Spleen (tissue), 11 donors: ENCODE measurements around the gene PIK3C3. TPM values are rescaled to one million over a fixed set of nuclear protein-coding genes. Genes with fewer than 3 reads are reported as not detected.

Source experiments
- DNase-seq: peaks from one replicate; pipeline ENCODE4 v3.0.0-alpha.2; 2020
- H3K27ac ChIP-seq, 8 donors: fragments of 200-600 bp; sonication (generic) in 7 of 8; 1 replicate in 4 of 8; 2 replicates in 4 of 8; pipeline versions ENCODE4 v1.5.0 to v1.8.0; 2016 to 2021; ENCODE audit warnings: inconsistent platforms in 4 of 8, mild to moderate bottlenecking in 4 of 8, moderate library complexity in 1 of 8
- H3K27me3 ChIP-seq, 7 donors: fragments of 200-600 bp; sonication (generic) in 6 of 7; replicated peaks in 1 of 7; 1 replicate in 4 of 7; 2 replicates in 3 of 7; pipeline versions ENCODE4 v1.5.0 to v1.8.0; 2016 to 2021; ENCODE audit warnings: inconsistent platforms in 3 of 7, mild to moderate bottlenecking in 1 of 7
- H3K36me3 ChIP-seq, 6 donors: fragments of 200-600 bp; sonication (generic) in 5 of 6; 1 replicate in 4 of 6; 2 replicates in 2 of 6; pipeline versions ENCODE4 v1.5.0 to v1.8.0; 2016 to 2021; ENCODE audit warnings: inconsistent platforms in 2 of 6
- H3K4me1 ChIP-seq, 6 donors: fragments of 200-600 bp; sonication (generic) in 5 of 6; 1 replicate in 3 of 6; 2 replicates in 3 of 6; pipeline versions ENCODE4 v1.5.0 to v1.8.0; 2016 to 2021; ENCODE audit warnings: inconsistent platforms in 3 of 6
- H3K4me3 ChIP-seq, 8 donors: fragments of 200-600 bp; sonication (generic) in 7 of 8; 1 replicate in 4 of 8; 2 replicates in 4 of 8; pipeline versions ENCODE4 v1.5.0 to v1.8.0; 2016 to 2021; ENCODE audit warnings: inconsistent platforms in 4 of 8, mild to moderate bottlenecking in 4 of 8, moderate library complexity in 2 of 8
- H3K9me3 ChIP-seq, 8 donors: fragments of 200-600 bp; sonication (generic) in 7 of 8; 1 replicate in 4 of 8; 2 replicates in 4 of 8; pipeline versions ENCODE4 v1.5.0 to v1.8.0; 2016 to 2021; ENCODE audit warnings: inconsistent platforms in 4 of 8
- POLR2A ChIP-seq, 3 donors: fragments of 450-650 bp; IDR thresholded peaks; one replicate each; pipeline ENCODE4 v1.5.1; 2017; ENCODE audit warnings: antibody characterized with exemption in 3 of 3, mild to moderate bottlenecking in 1 of 3
- POLR2AphosphoS5 ChIP-seq, 3 donors: sonication (generic); formaldehyde crosslinking; IDR thresholded peaks; one replicate each; pipeline ENCODE4 v1.5.1; 2017; ENCODE audit warnings: antibody characterized with exemption in 3 of 3
- WGBS, 5 donors: extraction: QIAGEN DNeasy Blood & Tissue Kit in 3 of 5; methylation state at CpG; one replicate each; pipeline versions ENCODE4 v1.1.5 to v1.1.7; 2013 to 2018; 5-methylcytosine and 5-hydroxymethylcytosine counted together
- intact Hi-C: fragments of 100-400 bp; cut with DNase I; formaldehyde crosslinking; loops from one replicate; pipeline ENCODE4 v1.15.0; 2023; ENCODE audit warnings: low total_unique reads
- polyA plus RNA-seq, 3 donors: library from polyadenylated mRNA; stranded (reverse); fragments of 200-250 nt; gene quantifications; one replicate each; pipeline ENCODE4 v1.2.1, GENCODE V29; 2013
- total RNA-seq, 7 donors: library from RNA; depleted of rRNA in 3 of 7; stranded (reverse); fragments of >200 nt in 3 of 7; fragmentation: NEBNext Ultra II Directional in 4 of 7; extraction: Animal tissue kit (Norgen Biotek cat#: 25700) in 4 of 7; gene quantifications; one replicate each; pipeline versions ENCODE4 v1.1.0 to v1.2.1, GENCODE V29; 2016 to 2021
- TF ChIP-seq, protein P1 (sequence below), 11 experiments: fragments of 200-600 bp in 7 of 11; fragments of 450-650 bp in 4 of 11; sonication (generic) in 4 of 11; IDR thresholded peaks in 8 of 11; conservative IDR thresholded peaks in 3 of 11; 1 replicate in 7 of 11; 2 replicates in 4 of 11; pipeline versions ENCODE4 v1.4.0 to v1.8.0; 2016 to 2021; ENCODE audit warnings: antibody characterized with exemption in 11 of 11, inconsistent platforms in 4 of 11, mild to moderate bottlenecking in 1 of 11
- donor health status: healthy with polysubstance abuse.
- donor health status: DM: no; HTN: no; CAD: no; lungs with moderate emphysema.
- donor health status: DM: no; HTN: no; CAD: no.
- donor health status: Bipolar disorder and iron deficiency.
- donor health status: healthy.
- donor health status: DM: no; HTN: no; CAD: no.
- donor health status: DM: yes; HTN: yes; CAD: no.

The PIK3C3 gene
- total and polyA plus RNA-seq, 10 donors: 22.8 to 77.3 (median 62.2) TPM

DNA sequence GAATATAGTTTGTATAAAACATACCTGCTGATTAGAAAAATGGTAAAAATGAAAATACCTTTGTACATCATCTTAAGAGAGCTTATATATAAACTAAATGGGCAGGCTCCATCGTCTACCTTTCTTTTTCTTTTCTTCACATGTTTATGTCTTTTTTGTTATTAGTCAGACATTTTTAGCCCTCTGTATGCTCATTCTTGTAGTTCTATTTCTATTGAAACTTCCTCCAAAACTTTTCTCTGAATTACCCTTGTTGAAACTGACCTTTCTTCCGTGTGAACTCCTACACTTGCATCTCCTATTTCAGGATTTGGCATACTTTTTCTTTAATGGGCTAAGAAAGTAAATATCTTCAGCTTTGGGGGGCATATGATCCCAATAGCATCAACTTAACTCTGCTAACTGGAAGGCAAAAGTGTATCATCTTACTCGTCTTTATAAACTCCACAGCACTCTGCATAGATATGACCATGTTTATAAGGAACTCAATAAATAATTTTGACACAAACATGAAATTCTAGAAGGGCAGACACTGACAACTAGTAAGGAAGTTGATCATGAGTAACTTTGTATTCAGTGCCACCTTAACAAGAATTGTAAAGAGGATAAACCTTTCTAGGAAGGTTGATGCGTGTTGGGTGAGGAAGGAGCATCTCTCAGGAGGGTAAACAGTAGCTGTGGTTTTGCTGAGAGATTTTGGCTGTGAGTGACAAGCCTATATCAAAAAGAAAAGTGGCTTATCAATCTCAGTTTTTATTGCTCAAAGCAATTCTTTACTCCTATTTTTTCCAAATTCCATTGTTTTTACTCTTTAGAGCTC lies 127.6 kb downstream of the PIK3C3 start:
- DNase-seq: no peak
- WGBS, 5 donors: 79 to 88% (median 82%) methylated on average over 4 of the region's 4 CpGs
- intact Hi-C loops: no loop called here
- H3K4me3 ChIP-seq: no peak overlapping the region
- TF ChIP-seq POLR2AphosphoS5 (IDR thresholded peaks at IDR 0.05) (no peak), POLR2A (IDR thresholded peaks at IDR 0.05) (no peak)
- TF ChIP-seq, protein P1, sequence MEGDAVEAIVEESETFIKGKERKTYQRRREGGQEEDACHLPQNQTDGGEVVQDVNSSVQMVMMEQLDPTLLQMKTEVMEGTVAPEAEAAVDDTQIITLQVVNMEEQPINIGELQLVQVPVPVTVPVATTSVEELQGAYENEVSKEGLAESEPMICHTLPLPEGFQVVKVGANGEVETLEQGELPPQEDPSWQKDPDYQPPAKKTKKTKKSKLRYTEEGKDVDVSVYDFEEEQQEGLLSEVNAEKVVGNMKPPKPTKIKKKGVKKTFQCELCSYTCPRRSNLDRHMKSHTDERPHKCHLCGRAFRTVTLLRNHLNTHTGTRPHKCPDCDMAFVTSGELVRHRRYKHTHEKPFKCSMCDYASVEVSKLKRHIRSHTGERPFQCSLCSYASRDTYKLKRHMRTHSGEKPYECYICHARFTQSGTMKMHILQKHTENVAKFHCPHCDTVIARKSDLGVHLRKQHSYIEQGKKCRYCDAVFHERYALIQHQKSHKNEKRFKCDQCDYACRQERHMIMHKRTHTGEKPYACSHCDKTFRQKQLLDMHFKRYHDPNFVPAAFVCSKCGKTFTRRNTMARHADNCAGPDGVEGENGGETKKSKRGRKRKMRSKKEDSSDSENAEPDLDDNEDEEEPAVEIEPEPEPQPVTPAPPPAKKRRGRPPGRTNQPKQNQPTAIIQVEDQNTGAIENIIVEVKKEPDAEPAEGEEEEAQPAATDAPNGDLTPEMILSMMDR (IDR thresholded peaks at IDR 0.05 in 8 of 11, conservative IDR thresholded peaks at IDR 0.05 in 3 of 11): no peak
- H3K4me1 ChIP-seq: no peaks in the 10 kb centered on the region
- peaks cover 0 to 7% (median 0%) of the 10 kb centered on the region in 8 donors for H3K9me3 ChIP-seq
- no peaks in the 10 kb centered on the region for H3K27me3 ChIP-seq
- peaks cover 0 to 74% (median 27%) of the 10 kb centered on the region in 6 donors for H3K36me3 ChIP-seq
- H3K27ac ChIP-seq: no peak overlapping the region

DNA sequence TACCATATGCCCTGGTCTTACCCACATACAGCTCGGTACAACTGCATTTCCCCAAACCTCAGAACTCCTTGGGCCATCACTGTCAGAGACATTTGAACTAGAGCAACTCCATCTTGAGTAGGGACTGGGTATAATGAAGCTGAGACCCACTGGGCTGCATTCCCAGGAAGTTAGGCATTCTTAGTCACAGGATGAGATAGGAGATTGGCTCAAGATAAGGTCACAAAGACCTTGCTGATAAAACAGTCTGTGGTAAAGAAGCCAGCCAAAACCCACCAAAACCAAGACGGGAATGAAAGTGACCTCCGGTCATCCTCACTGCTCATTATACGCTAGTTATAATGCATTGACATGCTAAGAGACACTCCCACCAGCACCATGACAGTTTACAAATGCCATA lies 131.3 kb downstream of the PIK3C3 start:
- peaks cover 0 to 7% (median 0%) of the 10 kb centered on the region in 8 donors for H3K9me3 ChIP-seq

GRCh38 chr18:42087235-42087634 lies 132.2 kb downstream of the PIK3C3 start:
- no peak for TF ChIP-seq POLR2A (IDR thresholded peaks at IDR 0.05)
- TF ChIP-seq POLR2AphosphoS5 (IDR thresholded peaks at IDR 0.05): no peak
- TF ChIP-seq, protein P1 (IDR thresholded peaks at IDR 0.05 in 8 of 11, conservative IDR thresholded peaks at IDR 0.05 in 3 of 11): no peak
- WGBS, 5 donors: 81 to 92% (median 88%) methylated on average over 7 of the region's 7 CpGs

More for the DNA sequence above, 131.3 kb downstream of the PIK3C3 start:
- no peaks in the 10 kb centered on the region for H3K27me3 ChIP-seq
- no peaks in the 10 kb centered on the region for H3K4me1 ChIP-seq
- no peak for TF ChIP-seq POLR2A (IDR thresholded peaks at IDR 0.05)
- WGBS, 5 donors: 70 to 81% (median 79%) methylated on average over 4 of the region's 4 CpGs
- no peak overlapping the region for H3K4me3 ChIP-seq
- no peak overlapping the region for H3K27ac ChIP-seq
- no peak for DNase-seq
- peaks cover 0 to 40% (median 12%) of the 10 kb centered on the region in 6 donors for H3K36me3 ChIP-seq
- intact Hi-C loops: no loop called here

GRCh38 chr18:42087876-42088275 lies 132.8 kb downstream of the PIK3C3 start:
- intact Hi-C loops: no loop called here
- Histone ChIP-seq H3K27me3 (no peaks in the 10 kb centered on the region), H3K4me3 (no peak overlapping the region), H3K27ac (no peak overlapping the region), H3K36me3 (peaks cover 0 to 24% (median 3%) of the 10 kb centered on the region in 6 donors), H3K9me3 (peaks cover 0 to 7% (median 0%) of the 10 kb centered on the region in 8 donors), H3K4me1 (no peaks in the 10 kb centered on the region)
- TF ChIP-seq POLR2A (IDR thresholded peaks at IDR 0.05) (no peak), POLR2AphosphoS5 (IDR thresholded peaks at IDR 0.05) (no peak)
- TF ChIP-seq, protein P1 (IDR thresholded peaks at IDR 0.05 in 8 of 11, conservative IDR thresholded peaks at IDR 0.05 in 3 of 11): no peak
- DNase-seq: no peak
- WGBS, 5 donors: 94 to 97% (median 96%) methylated on average over 4 of the region's 4 CpGs

More at GRCh38 chr18:42087235-42087634, 132.2 kb downstream of the PIK3C3 start:
- peaks cover 0 to 31% (median 8%) of the 10 kb centered on the region in 6 donors for H3K36me3 ChIP-seq
- no peaks in the 10 kb centered on the region for H3K4me1 ChIP-seq
- intact Hi-C loops: no loop called here
- no peaks in the 10 kb centered on the region for H3K27me3 ChIP-seq
- no peak overlapping the region for H3K4me3 ChIP-seq
- H3K27ac ChIP-seq: no peak overlapping the region
- peaks cover 0 to 7% (median 0%) of the 10 kb centered on the region in 8 donors for H3K9me3 ChIP-seq
- no peak for DNase-seq
